Stimulated activated CD4-positive, alpha-beta T cell treated with anti-CD3 and anti-CD28 coated beads, TNF-alpha, amount 100 ng/mL, for 4 hours (primary cell): Measurements from ENCODE around the gene SLC49A3.
"Not testable (repeated sequence)": the region's sequence is repeated elsewhere in the genome, so short reads cannot be mapped to it uniquely, and the experiment has no call there.

ENCODE experiments used
- DNase-seq, 3 experiments: peaks; one replicate each; pipeline ENCODE4 v3.0.0-alpha.2; 2020; ENCODE audit warnings: low read depth in 3 of 3

Gene SLC49A3

GRCh38 chr4:703336-704197 lies 14.6 kb upstream of the SLC49A3 start:
- DNase-seq, result no peak

GRCh38 chr4:702618-703048 lies 13.7 kb upstream of the SLC49A3 start:
- no peak for DNase-seq

- DNase-seq, result no peak
Measured at GRCh38 chr4:700587-701264, 11.8 kb upstream of the SLC49A3 start.

- DNase-seq, result no peak
Measured at GRCh38 chr4:699816-700580, 11.0 kb upstream of the SLC49A3 start.

GRCh38 chr4:694341-694940 lies 5.5 kb upstream of the SLC49A3 start:
- not testable (repeated sequence) for DNase-seq

GRCh38 chr4:692771-693554 lies 4.0 kb upstream of the SLC49A3 start:
- DNase-seq, result no peak

- no peak for DNase-seq
Measured at GRCh38 chr4:689723-690122, 772 bp upstream of the SLC49A3 start.

- DNase-seq, result no peak
Measured at GRCh38 chr4:687971-688853, 739 bp downstream of the SLC49A3 start.

- no peak for DNase-seq
Measured at GRCh38 chr4:687048-687970, 1.6 kb downstream of the SLC49A3 start.

GRCh38 chr4:686413-687040 lies 2.4 kb downstream of the SLC49A3 start:
- no peak for DNase-seq

- DNase-seq, result no peak
Measured at GRCh38 chr4:685679-686412, 3.1 kb downstream of the SLC49A3 start.

- DNase-seq, result no peak
Measured at GRCh38 chr4:684623-685327, 4.2 kb downstream of the SLC49A3 start.

- DNase-seq, result no peak
Measured at GRCh38 chr4:683982-684622, 4.8 kb downstream of the SLC49A3 start.

GRCh38 chr4:683247-683897 lies 5.6 kb downstream of the SLC49A3 start:
- DNase-seq, result no peak

- no peak for DNase-seq
Measured at GRCh38 chr4:682490-683172, 6.3 kb downstream of the SLC49A3 start.
